ENCODE data around the gene NHERF2.

NHERF2 gene

GRCh38 chr16:1989209-1990100 is 37.2 kb upstream of the NHERF2 start, which contains the start of gene SYNGR3:
Gene SYNGR3, plus strand, starts transcription at chr16:1989970. Its CDS starts 133 bp downstream, at chr16:1990103.
- TF ChIP-seq EP300 (IDR thresholded peaks at IDR 0.05; ENCODE audit: borderline replicate concordance): no peak
- no peak for TF ChIP-seq NFIC (IDR thresholded peaks at IDR 0.05)
- TF ChIP-seq EGR1 (IDR thresholded peaks at IDR 0.05): no peak
- TF ChIP-seq YY1 (IDR thresholded peaks at IDR 0.05; ENCODE audit: low read depth): no peak
- TF ChIP-seq TEAD4 (IDR thresholded peaks at IDR 0.05): no peak
- no peak for TF ChIP-seq USF1 (IDR thresholded peaks at IDR 0.05)
- TF ChIP-seq CEBPB (IDR thresholded peaks at IDR 0.05): no peak
- TF ChIP-seq CREB1 (IDR thresholded peaks at IDR 0.05; ENCODE audit: low read depth): no peak
- TF ChIP-seq REST (IDR thresholded peaks at IDR 0.05; ENCODE audit: low read depth): no peak

GRCh38 chr16:1990101-1990350 is 36.7 kb upstream of the NHERF2 start:
- TF ChIP-seq EGR1 (IDR thresholded peaks at IDR 0.05) (no peak), EP300 (IDR thresholded peaks at IDR 0.05; ENCODE audit: borderline replicate concordance) (no peak), USF1 (IDR thresholded peaks at IDR 0.05) (no peak)

GRCh38 chr16:1990351-1991134 is 36.2 kb upstream of the NHERF2 start:
- TF ChIP-seq CEBPB (IDR thresholded peaks at IDR 0.05): no peak
- no peak for TF ChIP-seq CREB1 (IDR thresholded peaks at IDR 0.05; ENCODE audit: low read depth)
- no peak for TF ChIP-seq FOXM1 (IDR thresholded peaks at IDR 0.05; ENCODE audit: borderline replicate concordance, low read depth)
- TF ChIP-seq REST (IDR thresholded peaks at IDR 0.05; ENCODE audit: low read depth): no peak
- TF ChIP-seq ZBTB7A (IDR thresholded peaks at IDR 0.05; ENCODE audit: low read depth): peak; percentile 77; the same call in 1 of the 2 replicates
- TF ChIP-seq EGR1 (IDR thresholded peaks at IDR 0.05): no peak
- TF ChIP-seq TEAD4 (IDR thresholded peaks at IDR 0.05): no peak
- no peak for TF ChIP-seq TAF1 (IDR thresholded peaks at IDR 0.05; ENCODE audit: low read depth)

- TF ChIP-seq RAD21 (IDR thresholded peaks at IDR 0.05; ENCODE audit: low read depth): no peak
- no peak for TF ChIP-seq CEBPB (IDR thresholded peaks at IDR 0.05)
- TF ChIP-seq ZBTB7A (IDR thresholded peaks at IDR 0.05; ENCODE audit: low read depth): no peak
- TF ChIP-seq EGR1 (IDR thresholded peaks at IDR 0.05): no peak
- no peak for TF ChIP-seq MAX (IDR thresholded peaks at IDR 0.05)
- no peak for TF ChIP-seq REST (IDR thresholded peaks at IDR 0.05; ENCODE audit: low read depth)
- TF ChIP-seq TCF12 (IDR thresholded peaks at IDR 0.05; ENCODE audit: low read depth): no peak
- no peak for TF ChIP-seq FOXM1 (IDR thresholded peaks at IDR 0.05; ENCODE audit: borderline replicate concordance, low read depth)
- TF ChIP-seq YY1 (IDR thresholded peaks at IDR 0.05; ENCODE audit: low read depth): no peak
- TF ChIP-seq NFIC (IDR thresholded peaks at IDR 0.05): no peak
- no peak for TF ChIP-seq TEAD4 (IDR thresholded peaks at IDR 0.05)
- TF ChIP-seq CREB1 (IDR thresholded peaks at IDR 0.05; ENCODE audit: low read depth): no peak
- no peak for TF ChIP-seq USF1 (IDR thresholded peaks at IDR 0.05)
- no peak for TF ChIP-seq TAF1 (IDR thresholded peaks at IDR 0.05; ENCODE audit: low read depth)
Observed at GRCh38 chr16:1991135-1991551, 35.6 kb upstream of the NHERF2 start.

All from Ishikawa (cell line).